T-helper 2 cell treated with Interferon-gamma antibody and Interleukin-4, amounts not matched to agents 5 μg/mL and 100 μg/mL, for 36 hours (primary cell): ENCODE results near the gene LUC7L.

Source experiments
- DNase-seq: peaks from one replicate; pipeline ENCODE4 v3.0.0; 2021; ENCODE audit warnings: low spot score
- H3K27ac Mint-ChIP-seq: one replicate; pipeline ENCODE4 v1.8.0; 2021; ENCODE audit warnings: mild to moderate bottlenecking, mixed read lengths
- H3K27me3 Mint-ChIP-seq: one replicate; pipeline ENCODE4 v1.8.0; 2021; ENCODE audit warnings: low read depth, mixed read lengths
- H3K36me3 Mint-ChIP-seq: one replicate; pipeline ENCODE4 v1.8.0; 2021; ENCODE audit warnings: low read depth, mixed read lengths
- H3K4me1 Mint-ChIP-seq: one replicate; pipeline ENCODE4 v1.8.0; 2021; ENCODE audit warnings: low read depth, mixed read lengths
- H3K4me3 Mint-ChIP-seq: one replicate; pipeline ENCODE4 v1.8.0; 2022; ENCODE audit warnings: mild to moderate bottlenecking, moderate library complexity, mixed read lengths
- H3K9me3 Mint-ChIP-seq: one replicate; pipeline ENCODE4 v1.8.0; 2021; ENCODE audit warnings: mixed read lengths

The LUC7L gene

GRCh38 chr16:188674-189073 lies 40.6 kb downstream of the LUC7L start:
- peaks cover 43% of the 10 kb centered on the region for H3K36me3 Mint-ChIP-seq

GRCh38 chr16:187330-187729 lies 41.9 kb downstream of the LUC7L start:
- no peak overlapping the region for H3K27ac Mint-ChIP-seq
- no peaks in the 10 kb centered on the region for H3K9me3 Mint-ChIP-seq
- H3K4me1 Mint-ChIP-seq, result no peaks in the 10 kb centered on the region
- H3K36me3 Mint-ChIP-seq, result peaks cover 36% of the 10 kb centered on the region
- no peaks in the 10 kb centered on the region for H3K27me3 Mint-ChIP-seq
- no peak for DNase-seq
- H3K4me3 Mint-ChIP-seq, result no peak overlapping the region

More at GRCh38 chr16:188674-189073, 40.6 kb downstream of the LUC7L start:
- H3K9me3 Mint-ChIP-seq, result no peaks in the 10 kb centered on the region
- DNase-seq, result no peak
- H3K4me3 Mint-ChIP-seq, result no peak overlapping the region
- H3K27me3 Mint-ChIP-seq, result no peaks in the 10 kb centered on the region
- no peaks in the 10 kb centered on the region for H3K4me1 Mint-ChIP-seq
- H3K27ac Mint-ChIP-seq, result no peak overlapping the region

DNA sequence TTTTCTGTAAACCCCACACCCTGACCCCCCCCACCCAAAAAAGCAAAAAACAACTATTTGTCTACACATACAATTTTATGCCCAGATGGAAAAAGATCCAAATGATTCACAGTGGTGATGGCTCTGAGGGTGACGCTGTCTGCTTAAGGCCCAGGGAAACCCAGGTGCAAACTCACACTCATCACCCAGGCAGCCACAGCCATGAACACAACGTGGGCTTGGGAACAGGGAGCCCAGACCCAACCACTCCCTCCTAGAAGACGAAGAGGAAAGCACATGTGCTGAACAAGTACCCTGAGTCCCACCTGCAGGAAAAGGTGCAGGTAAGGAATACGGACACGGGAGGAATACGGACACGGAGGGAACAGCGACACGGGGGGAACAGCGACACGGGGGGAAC lies 43.6 kb downstream of the LUC7L start:
- no peak for DNase-seq
- H3K36me3 Mint-ChIP-seq, result peaks cover 26% of the 10 kb centered on the region
- H3K4me3 Mint-ChIP-seq, result no peak overlapping the region
- no peaks in the 10 kb centered on the region for H3K9me3 Mint-ChIP-seq
- H3K27me3 Mint-ChIP-seq, result no peaks in the 10 kb centered on the region
- no peak overlapping the region for H3K27ac Mint-ChIP-seq
- no peaks in the 10 kb centered on the region for H3K4me1 Mint-ChIP-seq

DNA sequence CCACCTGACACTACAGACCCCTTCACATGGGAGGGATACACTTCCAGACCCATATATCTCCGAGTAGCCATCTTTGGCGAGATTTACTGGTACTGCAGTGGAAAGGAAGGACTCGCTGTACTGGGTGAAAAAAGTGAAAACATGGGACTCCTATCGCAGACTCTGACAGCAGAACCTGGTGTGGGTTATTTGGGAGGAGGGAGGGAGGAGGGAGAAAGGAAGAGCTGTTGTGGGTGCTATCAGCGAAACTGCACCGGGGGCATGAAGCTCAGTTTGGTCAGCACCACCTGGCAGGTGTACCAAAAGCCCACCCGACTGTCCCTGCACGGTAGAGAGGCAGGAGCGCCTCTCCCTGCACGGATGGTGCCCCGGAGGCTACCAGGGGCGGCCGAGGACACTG lies 44.0 kb downstream of the LUC7L start:
- Mint-ChIP-seq H3K9me3 (no peaks in the 10 kb centered on the region), H3K27ac (no peak overlapping the region), H3K27me3 (no peaks in the 10 kb centered on the region), H3K36me3 (peaks cover 26% of the 10 kb centered on the region), H3K4me3 (no peak overlapping the region), H3K4me1 (no peaks in the 10 kb centered on the region)
- DNase-seq, result no peak

DNA sequence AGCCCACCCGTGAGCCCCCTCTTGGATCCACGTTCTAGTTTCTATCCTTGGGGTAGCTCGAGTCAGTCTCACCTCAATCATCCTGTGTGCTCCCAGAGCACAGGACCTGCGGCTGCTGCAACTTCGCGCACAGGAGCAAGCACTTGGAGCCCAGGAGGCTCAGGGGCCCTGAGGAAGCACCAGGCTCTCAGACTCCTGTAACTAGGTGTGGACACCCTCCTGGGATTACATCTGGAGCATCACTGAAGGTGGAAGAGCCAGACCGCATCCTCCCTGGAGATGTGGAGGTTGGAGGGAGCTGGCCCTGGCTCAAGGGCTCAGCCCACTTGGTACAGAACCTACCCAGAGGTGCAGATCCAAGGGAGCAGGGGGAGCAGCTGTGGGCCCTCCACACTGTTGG lies 46.2 kb downstream of the LUC7L start:
- H3K27ac Mint-ChIP-seq, result no peak overlapping the region

DNA sequence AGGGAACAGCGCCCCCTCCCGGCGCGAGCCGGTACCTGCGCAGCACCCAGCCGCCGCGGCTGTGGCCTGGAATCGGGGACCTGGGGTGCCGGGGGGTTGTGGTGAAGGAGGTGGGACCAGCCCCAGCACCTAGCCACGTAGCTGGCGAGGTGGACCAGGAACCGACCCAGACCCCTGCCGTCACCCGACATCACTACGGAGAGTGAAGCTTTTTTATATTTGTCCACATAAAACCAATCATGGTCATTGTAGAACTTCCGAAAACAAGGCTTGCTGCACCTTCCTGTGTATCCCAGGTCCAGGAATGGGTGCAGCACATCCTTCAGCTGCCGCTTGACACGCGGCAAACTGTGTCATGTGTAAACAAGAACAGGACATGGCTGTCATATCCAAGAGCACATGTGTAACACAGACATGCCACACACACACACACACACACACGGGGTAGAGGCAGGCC lies 47.7 kb downstream of the LUC7L start:
- no peaks in the 10 kb centered on the region for H3K4me1 Mint-ChIP-seq
- no peak for DNase-seq
- peaks cover 28% of the 10 kb centered on the region for H3K27me3 Mint-ChIP-seq
- no peak overlapping the region for H3K27ac Mint-ChIP-seq
- H3K9me3 Mint-ChIP-seq, result no peaks in the 10 kb centered on the region
- H3K4me3 Mint-ChIP-seq, result no peak overlapping the region
- H3K36me3 Mint-ChIP-seq, result peaks cover 7% of the 10 kb centered on the region

More for the DNA sequence above, 46.2 kb downstream of the LUC7L start:
- H3K27me3 Mint-ChIP-seq, result peaks cover 18% of the 10 kb centered on the region
- DNase-seq, result no peak
- peaks cover 10% of the 10 kb centered on the region for H3K36me3 Mint-ChIP-seq
- H3K4me3 Mint-ChIP-seq, result no peak overlapping the region
- no peaks in the 10 kb centered on the region for H3K4me1 Mint-ChIP-seq
- no peaks in the 10 kb centered on the region for H3K9me3 Mint-ChIP-seq

DNA sequence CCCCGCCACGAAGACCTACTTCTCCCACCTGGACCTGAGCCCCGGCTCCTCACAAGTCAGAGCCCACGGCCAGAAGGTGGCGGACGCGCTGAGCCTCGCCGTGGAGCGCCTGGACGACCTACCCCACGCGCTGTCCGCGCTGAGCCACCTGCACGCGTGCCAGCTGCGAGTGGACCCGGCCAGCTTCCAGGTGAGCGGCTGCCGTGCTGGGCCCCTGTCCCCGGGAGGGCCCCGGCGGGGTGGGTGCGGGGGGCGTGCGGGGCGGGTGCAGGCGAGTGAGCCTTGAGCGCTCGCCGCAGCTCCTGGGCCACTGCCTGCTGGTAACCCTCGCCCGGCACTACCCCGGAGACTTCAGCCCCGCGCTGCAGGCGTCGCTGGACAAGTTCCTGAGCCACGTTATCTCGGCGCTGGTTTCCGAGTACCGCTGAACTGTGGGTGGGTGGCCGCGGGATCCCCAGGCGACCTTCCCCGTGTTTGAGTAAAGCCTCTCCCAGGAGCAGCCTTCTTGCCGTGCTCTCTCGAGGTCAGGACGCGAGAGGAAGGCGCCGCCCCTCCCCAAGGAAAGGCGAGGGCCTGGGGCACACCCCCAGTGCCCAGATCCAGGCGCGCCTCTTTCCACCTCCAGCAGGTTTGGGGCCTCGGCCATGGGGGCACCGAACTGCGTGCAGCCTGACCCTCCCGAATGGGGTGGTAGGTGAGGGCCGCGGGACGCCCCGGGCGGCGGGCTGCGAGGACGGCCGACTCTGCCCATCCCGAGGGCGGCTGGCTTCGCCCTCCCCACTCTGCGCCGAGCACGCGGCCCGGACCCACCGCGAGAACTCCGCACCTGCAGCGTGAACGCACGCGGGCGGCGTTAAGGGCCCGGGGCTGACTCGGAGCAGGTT lies 48.3 kb downstream of the LUC7L start:
- Mint-ChIP-seq H3K36me3 (peaks cover 7% of the 10 kb centered on the region), H3K9me3 (no peaks in the 10 kb centered on the region), H3K27me3 (peaks cover 28% of the 10 kb centered on the region), H3K4me3 (peak overlapping the region; percentile 36), H3K4me1 (no peaks in the 10 kb centered on the region), H3K27ac (no peak overlapping the region)
- DNase-seq, result peak; percentile 81

DNA sequence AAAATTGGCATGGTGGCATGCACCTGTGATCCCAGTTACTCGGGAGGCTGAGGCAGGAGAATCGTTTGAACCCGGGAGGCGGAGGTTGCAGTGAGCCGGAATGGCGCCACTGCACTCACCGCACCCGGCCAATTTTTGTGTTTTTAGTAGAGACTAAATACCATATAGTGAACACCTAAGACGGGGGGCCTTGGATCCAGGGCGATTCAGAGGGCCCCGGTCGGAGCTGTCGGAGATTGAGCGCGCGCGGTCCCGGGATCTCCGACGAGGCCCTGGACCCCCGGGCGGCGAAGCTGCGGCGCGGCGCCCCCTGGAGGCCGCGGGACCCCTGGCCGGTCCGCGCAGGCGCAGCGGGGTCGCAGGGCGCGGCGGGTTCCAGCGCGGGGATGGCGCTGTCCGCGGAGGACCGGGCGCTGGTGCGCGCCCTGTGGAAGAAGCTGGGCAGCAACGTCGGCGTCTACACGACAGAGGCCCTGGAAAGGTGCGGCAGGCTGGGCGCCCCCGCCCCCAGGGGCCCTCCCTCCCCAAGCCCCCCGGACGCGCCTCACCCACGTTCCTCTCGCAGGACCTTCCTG lies 49.1 kb downstream of the LUC7L start, which contains the start of gene HBQ1:
TSS of gene HBQ1 (plus strand) at position 359 of the 575 bp plus-strand sequence. CDS start at position 387, 28 bp downstream.
- DNase-seq, result peak; percentile 27

GRCh38 chr16:179211-180092 lies 49.8 kb downstream of the LUC7L start:
- no peaks in the 10 kb centered on the region for H3K36me3 Mint-ChIP-seq
- peak overlapping the region; percentile 36 for H3K4me3 Mint-ChIP-seq
- H3K4me1 Mint-ChIP-seq, result peaks cover 2% of the 10 kb centered on the region
- H3K27ac Mint-ChIP-seq, result no peak overlapping the region
- no peaks in the 10 kb centered on the region for H3K9me3 Mint-ChIP-seq
- no peak for DNase-seq
- H3K27me3 Mint-ChIP-seq, result peaks cover 41% of the 10 kb centered on the region

More for the DNA sequence above, 49.1 kb downstream of the LUC7L start, which contains the start of gene HBQ1:
- peak within 1 kb of the TSS; percentile 36 for H3K4me3 Mint-ChIP-seq
- no peaks in the 10 kb centered on the region for H3K4me1 Mint-ChIP-seq
- peaks cover 2% of the 10 kb centered on the region for H3K36me3 Mint-ChIP-seq
- H3K27ac Mint-ChIP-seq, result no peak within 1 kb of the TSS
- H3K9me3 Mint-ChIP-seq, result no peaks in the 10 kb centered on the region
- H3K27me3 Mint-ChIP-seq, result peaks cover 33% of the 10 kb centered on the region

DNA sequence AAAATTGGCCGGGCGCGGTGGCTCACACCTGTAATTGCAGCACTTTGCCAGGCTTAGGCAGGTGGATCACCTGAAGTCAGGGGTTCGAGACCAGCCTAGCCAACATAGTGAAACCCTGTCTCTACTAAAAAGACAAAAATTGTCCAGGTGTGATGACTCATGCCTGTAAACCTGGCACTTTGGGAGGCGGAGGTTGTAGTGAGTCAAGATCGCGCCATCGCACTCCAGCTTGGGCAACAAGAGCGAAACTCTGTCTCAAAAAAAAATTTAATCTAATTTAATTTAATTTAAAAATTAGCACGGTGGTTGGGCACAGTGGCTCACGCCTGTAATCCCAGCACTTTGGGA lies 50.6 kb downstream of the LUC7L start:
- H3K4me1 Mint-ChIP-seq, result peaks cover 2% of the 10 kb centered on the region
- H3K4me3 Mint-ChIP-seq, result no peak overlapping the region
- peaks cover 45% of the 10 kb centered on the region for H3K27me3 Mint-ChIP-seq
- DNase-seq, result no peak
- no peaks in the 10 kb centered on the region for H3K36me3 Mint-ChIP-seq
- no peak overlapping the region for H3K27ac Mint-ChIP-seq
- H3K9me3 Mint-ChIP-seq, result no peaks in the 10 kb centered on the region

GRCh38 chr16:177981-178667 lies 51.1 kb downstream of the LUC7L start:
- Mint-ChIP-seq H3K4me1 (peaks cover 2% of the 10 kb centered on the region), H3K36me3 (no peaks in the 10 kb centered on the region), H3K9me3 (no peaks in the 10 kb centered on the region), H3K27me3 (peaks cover 50% of the 10 kb centered on the region), H3K4me3 (peak overlapping the region; percentile 29), H3K27ac (no peak overlapping the region)
- DNase-seq, result no peak

DNA sequence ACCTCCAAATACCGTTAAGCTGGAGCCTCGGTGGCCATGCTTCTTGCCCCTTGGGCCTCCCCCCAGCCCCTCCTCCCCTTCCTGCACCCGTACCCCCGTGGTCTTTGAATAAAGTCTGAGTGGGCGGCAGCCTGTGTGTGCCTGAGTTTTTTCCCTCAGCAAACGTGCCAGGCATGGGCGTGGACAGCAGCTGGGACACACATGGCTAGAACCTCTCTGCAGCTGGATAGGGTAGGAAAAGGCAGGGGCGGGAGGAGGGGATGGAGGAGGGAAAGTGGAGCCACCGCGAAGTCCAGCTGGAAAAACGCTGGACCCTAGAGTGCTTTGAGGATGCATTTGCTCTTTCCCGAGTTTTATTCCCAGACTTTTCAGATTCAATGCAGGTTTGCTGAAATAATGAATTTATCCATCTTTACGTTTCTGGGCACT lies 51.8 kb downstream of the LUC7L start:
- H3K27ac Mint-ChIP-seq, result no peak overlapping the region
- peak overlapping the region; percentile 29 for H3K4me3 Mint-ChIP-seq
- H3K27me3 Mint-ChIP-seq, result peaks cover 50% of the 10 kb centered on the region

More for the DNA sequence above, 51.8 kb downstream of the LUC7L start:
- DNase-seq, result no peak
- peaks cover 2% of the 10 kb centered on the region for H3K4me1 Mint-ChIP-seq
- H3K36me3 Mint-ChIP-seq, result no peaks in the 10 kb centered on the region
- no peaks in the 10 kb centered on the region for H3K9me3 Mint-ChIP-seq
